Kidney tubule cell (primary cell): Measurements from ENCODE around the gene CTDP1.

Source experiments
- DNase-seq: peaks from one replicate; pipeline ENCODE4 v3.0.0-alpha.2; 2018; ENCODE audit warnings: low spot score

CTDP1 gene

GRCh38 chr18:79702906-79703305 is 23.3 kb downstream of the CTDP1 start:
- no peak for DNase-seq

GRCh38 chr18:79704631-79705030 is 25.0 kb downstream of the CTDP1 start:
- DNase-seq = no peak

GRCh38 chr18:79705272-79705671 is 25.7 kb downstream of the CTDP1 start:
- no peak for DNase-seq

- DNase-seq = no peak
Measured at GRCh38 chr18:79706006-79706405, 26.4 kb downstream of the CTDP1 start.

GRCh38 chr18:79706658-79707057 is 27.1 kb downstream of the CTDP1 start:
- DNase-seq = no peak

- no peak for DNase-seq
Measured at GRCh38 chr18:79707239-79707638, 27.6 kb downstream of the CTDP1 start.

- no peak for DNase-seq
Measured at GRCh38 chr18:79707671-79708070, 28.1 kb downstream of the CTDP1 start.

GRCh38 chr18:79708412-79708811 is 28.8 kb downstream of the CTDP1 start:
- no peak for DNase-seq

- DNase-seq = no peak
Measured at GRCh38 chr18:79712206-79712857, 32.7 kb downstream of the CTDP1 start.

- DNase-seq = no peak
Measured at GRCh38 chr18:79713341-79713740, 33.7 kb downstream of the CTDP1 start.

- DNase-seq = no peak
Measured at GRCh38 chr18:79714531-79715240, 35.1 kb downstream of the CTDP1 start.

GRCh38 chr18:79715280-79715679 is 35.7 kb downstream of the CTDP1 start:
- DNase-seq = no peak

- no peak for DNase-seq
Measured at GRCh38 chr18:79717059-79717458, 37.5 kb downstream of the CTDP1 start.

- no peak for DNase-seq
Measured at GRCh38 chr18:79717555-79718074, 38.0 kb downstream of the CTDP1 start.

- no peak for DNase-seq
Measured at GRCh38 chr18:79718126-79718525, 38.5 kb downstream of the CTDP1 start.

- DNase-seq = no peak
Measured at GRCh38 chr18:79718878-79719477, 39.4 kb downstream of the CTDP1 start.

GRCh38 chr18:79719478-79720358 is 40.1 kb downstream of the CTDP1 start:
- DNase-seq = peak; percentile 26

- DNase-seq = peak; percentile 4
Measured at GRCh38 chr18:79720359-79720733, 40.7 kb downstream of the CTDP1 start.

GRCh38 chr18:79723036-79723435 is 43.4 kb downstream of the CTDP1 start:
- no peak for DNase-seq

GRCh38 chr18:79723628-79724027 is 44.0 kb downstream of the CTDP1 start:
- DNase-seq = no peak

- no peak for DNase-seq
Measured at GRCh38 chr18:79724299-79725080, 44.9 kb downstream of the CTDP1 start.
